NK-92 (cell line): Measurements from ENCODE around the gene UBE2D1.

ENCODE experiments used
- DNase-seq: peaks from one replicate; lab custom pipeline; 2025; ENCODE audit not compliant: unreplicated experiment; lab: John Stamatoyannopoulos, UW

Gene UBE2D1

DNA sequence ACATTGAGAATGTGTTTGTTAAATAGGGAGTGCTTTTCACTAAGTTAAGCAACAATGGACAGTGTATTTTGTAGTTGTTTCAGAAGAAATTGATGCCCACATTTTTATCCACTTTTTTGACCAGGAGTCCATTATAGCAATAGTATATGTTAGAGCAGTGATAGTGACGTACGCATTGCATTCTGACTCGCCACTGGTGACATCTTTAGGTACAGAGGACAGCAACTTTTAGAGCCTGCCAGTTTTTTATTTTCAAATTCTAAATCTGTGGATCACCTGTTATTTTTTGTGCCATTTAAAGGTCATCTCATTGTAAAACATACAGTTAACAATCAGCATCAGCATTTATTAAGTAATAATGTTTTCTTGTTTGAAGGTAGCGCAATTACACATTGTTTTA lies 1.4 kb downstream of the UBE2D1 start:
- no peak for DNase-seq

GRCh38 chr10:58341422-58341821 lies 6.6 kb downstream of the UBE2D1 start:
- DNase-seq, result no peak

DNA sequence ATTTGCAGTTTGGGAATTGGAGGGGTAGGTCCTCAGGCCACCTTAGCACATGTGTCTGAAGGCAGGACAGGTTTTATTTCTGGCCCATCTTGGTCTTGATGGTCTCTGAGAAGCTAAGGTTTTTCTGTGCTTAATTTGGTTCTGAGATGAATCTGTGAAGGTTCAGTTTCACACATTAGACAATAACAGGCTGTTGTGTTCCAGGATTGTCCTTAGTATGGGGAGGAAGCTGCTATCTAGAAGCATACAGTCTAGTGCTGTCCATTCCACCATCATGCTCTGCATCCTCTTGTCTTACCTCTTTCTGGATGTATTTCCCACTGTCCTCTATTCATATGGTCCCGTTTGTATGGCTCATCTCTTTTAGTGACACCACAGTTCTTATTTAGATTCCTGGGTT lies 7.1 kb downstream of the UBE2D1 start:
- DNase-seq, result no peak

DNA sequence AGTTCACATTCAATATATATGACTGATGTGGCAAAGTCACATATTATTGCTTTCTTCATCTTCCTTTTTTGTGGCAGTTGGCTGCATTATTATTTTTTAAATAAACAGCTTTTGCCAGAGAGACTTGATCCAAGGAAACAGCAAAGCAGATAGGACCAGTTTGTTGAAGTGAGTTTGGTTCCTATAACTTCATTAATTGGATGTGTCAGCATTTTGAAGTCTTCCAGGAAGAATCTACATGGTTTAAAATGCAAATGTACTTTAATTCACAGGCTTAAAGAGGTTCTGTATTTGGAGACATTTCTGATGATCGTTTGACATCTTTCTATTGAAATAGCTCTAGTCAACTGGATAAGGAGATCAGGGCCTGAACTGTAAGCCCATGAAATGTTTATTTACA lies 13.2 kb downstream of the UBE2D1 start:
- DNase-seq, result no peak

- DNase-seq, result no peak
These were observed 13.8 kb downstream of the UBE2D1 start for GRCh38 chr10:58348571-58349033.

DNA sequence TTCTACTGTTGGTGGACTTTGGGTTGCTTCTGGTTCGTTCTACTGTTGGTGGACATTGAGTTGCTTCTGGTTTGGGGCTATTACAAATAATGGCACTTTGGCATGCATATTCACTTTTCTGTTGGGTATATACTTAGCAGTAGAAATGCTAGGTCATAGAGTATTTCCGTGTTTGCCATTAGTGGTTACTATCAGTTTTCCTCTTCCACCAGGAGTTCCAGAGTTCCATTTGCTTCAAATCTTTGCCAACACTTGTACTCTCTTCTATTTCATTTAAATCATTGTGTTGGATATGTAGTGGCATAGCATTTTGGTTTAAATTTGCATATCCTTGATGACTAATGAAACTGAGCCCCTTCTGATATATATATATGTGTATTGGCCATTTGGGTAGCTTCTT lies 15.2 kb downstream of the UBE2D1 start:
- no peak for DNase-seq

DNA sequence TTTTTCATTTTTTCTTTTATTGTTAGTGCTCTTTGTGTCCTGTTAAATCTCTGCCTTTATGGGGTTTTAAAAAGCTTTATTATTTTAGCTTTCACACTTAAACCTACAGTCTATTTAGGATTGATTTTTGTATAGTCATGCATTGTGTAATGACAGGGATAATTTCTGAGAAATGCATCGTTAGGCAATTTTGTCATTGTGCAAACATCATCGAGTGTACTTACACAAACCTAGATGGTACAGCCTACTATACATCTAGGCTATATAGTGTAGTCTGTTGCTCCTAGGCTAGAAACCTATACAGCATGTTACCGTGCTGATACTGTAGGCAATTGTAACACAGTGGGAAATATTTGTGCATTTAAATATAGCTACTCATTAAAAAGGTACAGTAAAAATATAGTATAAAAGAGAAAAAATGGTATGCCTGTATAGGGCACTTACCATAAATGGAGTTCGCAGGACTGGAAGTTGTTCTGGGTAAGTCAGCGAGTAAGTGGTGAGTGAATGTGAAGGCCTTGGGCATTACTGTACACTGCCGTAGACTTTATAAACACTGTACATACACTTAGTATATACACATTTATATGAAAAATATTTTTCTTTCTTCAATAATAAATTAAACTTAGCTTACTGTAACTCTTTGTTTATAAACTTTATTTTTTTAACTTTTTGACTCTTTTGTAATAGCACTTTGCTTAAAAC lies 16.0 kb downstream of the UBE2D1 start:
- no peak for DNase-seq

DNA sequence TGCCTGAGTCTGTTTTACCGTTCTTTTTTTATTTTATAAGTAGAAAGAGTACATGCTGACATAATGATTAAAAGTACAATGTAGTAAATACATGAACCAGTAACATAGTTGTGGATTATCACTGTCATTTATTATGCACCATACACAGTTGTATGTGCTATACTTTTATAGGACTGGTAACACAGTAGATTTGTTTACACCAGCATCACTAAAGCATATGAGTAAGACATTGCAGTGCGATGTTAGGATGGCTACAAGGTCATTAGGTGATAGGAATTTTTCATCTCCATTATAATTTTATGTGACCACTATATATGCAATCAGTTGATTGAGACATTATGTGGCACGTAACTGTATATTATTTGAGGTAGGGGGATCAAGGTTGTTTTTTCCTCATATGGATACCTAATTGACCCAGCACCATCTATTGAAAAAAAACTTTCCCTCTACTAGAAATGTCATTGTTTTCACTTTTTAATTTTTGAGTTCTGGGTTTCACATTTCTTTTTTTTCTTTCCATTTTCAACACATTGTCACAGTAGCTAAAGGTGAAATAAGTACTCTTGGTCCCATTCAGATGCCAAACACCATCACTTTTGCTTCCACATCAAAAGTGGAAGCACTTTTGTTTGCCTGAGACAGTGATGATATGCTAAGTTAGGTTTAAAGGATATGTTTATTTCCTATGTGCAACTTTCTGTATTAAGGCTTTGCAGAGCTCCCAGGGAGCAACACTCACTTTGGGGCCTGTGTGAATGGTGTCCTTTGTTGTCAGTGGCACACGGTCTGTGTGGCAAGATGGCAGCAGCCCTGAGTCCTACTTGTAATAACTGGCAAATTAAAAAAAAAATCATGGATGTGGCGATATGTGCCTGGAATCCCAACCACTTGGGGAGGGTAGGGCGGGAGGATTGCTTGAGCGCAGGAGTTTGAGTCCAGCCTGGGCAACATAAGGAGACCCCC lies 17.1 kb downstream of the UBE2D1 start:
- DNase-seq, result no peak

DNA sequence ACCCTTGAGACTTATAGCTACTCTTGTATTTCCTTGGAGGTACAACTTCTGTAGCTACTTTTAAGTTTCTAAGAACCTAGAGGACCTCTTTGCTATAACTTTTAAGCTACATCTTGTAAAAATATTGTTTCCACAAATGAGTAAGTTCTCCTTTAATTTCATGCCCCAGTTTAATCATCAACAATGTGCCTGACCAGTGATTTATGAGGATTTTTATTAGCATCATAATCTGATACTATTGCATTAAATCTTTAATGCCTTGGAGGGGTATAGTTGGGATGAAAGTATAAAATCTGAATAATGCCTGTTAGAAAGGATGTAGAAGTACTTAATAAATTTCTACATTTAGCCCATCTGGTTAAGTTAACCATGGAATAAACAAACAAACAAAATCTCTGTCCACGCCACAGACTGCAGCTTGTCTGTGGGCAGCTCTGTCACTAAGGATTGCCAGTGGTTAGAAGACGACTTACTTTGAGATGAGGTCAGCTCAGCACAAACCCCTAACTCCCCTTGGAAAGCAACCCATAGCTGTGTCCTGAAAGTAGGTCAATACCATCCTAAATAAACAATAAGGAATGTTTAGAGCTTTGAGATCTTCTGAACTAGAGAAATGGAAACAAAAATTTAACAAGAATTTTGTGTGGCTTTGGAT lies 18.3 kb downstream of the UBE2D1 start:
- DNase-seq, result no peak

- no peak for DNase-seq
These were observed 21.9 kb downstream of the UBE2D1 start for GRCh38 chr10:58356756-58357155.

DNA sequence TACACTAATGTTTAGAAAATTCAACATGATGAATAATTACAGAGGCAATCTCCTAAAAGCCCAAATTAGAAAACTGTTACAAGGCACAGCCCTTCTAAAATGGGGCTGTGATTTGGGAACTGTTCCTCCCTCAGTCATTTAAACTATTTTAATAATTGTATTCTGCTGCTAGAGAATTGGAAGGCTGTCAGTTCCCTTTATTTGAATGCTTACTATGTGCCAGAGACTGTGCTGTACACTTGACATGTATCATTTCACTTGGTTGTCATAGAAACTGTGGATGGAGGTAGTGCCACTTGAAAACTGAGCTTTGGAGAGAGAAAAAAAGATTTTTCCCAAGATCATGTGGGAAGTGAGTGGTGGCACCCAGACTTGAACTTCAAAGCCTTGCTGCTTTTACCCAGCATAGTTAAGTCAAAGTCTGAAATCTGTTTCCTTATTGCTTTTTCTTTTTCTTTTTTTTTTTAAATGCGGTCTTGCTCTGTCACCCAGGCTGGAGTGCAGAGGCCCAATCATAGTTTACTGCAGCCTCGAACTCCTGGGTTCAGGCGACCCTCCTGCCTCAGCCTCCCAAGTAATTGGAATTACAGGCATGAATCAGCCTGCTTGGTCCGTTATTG lies 23.6 kb downstream of the UBE2D1 start:
- no peak for DNase-seq

DNA sequence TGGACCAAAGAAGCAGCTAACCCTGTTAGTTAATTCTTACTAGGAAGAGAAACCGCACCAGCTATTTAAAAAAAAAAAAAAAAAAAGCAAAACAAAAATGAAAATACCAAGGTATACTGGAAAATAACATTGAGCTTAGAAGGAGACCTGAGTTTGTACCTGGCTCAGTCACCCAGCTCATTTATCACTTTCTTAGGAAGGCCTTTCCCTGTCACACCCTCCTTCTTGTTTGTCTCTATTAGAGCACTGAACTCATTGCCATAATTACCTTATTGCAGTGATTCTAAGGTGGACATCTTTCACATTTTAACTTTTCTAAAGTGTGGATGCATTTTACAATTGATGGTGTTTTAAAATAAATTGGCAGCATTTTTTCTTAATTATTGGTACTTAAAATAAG lies 24.1 kb downstream of the UBE2D1 start:
- DNase-seq, result no peak

DNA sequence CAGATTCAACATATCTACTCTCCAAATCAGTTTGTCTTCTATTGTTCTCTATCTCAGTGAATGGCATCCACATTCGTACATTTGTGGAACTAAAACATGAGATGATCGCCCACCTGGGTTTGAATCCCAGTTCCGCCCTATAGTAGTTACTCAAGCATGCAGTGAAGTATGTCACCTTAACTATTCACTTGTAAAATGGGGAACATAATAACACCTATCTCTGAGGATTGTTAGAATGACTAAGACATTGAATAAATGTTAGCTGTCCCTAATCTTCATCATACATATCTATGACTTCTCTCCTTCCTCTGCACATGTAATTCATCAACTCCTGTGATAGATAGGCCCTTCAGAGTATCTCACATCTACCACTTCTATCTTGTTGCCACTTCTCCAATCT lies 24.7 kb downstream of the UBE2D1 start:
- no peak for DNase-seq

GRCh38 chr10:58360412-58361004 lies 25.7 kb downstream of the UBE2D1 start:
- DNase-seq, result no peak

DNA sequence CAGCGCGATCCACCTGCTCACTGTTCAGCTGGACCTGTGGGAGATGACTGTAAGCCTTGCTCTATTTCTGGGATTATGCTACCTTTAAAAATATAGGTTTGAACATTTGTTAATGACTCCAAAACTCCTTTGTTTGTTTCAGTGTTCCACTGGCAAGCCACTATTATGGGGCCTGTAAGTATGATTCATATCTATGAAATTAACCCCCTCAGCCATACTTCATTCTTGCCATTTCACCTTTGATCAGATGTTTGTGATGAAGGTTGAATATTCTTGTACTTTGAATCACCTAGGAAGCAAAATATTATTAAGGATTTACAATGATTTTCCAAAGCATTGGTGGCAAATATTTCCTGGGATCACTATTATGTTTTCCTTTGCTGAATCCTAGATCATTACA lies 26.5 kb downstream of the UBE2D1 start:
- no peak for DNase-seq

GRCh38 chr10:58362027-58362789 lies 27.4 kb downstream of the UBE2D1 start:
- no peak for DNase-seq

- no peak for DNase-seq
These were observed 32.3 kb downstream of the UBE2D1 start for GRCh38 chr10:58367069-58367468.

DNA sequence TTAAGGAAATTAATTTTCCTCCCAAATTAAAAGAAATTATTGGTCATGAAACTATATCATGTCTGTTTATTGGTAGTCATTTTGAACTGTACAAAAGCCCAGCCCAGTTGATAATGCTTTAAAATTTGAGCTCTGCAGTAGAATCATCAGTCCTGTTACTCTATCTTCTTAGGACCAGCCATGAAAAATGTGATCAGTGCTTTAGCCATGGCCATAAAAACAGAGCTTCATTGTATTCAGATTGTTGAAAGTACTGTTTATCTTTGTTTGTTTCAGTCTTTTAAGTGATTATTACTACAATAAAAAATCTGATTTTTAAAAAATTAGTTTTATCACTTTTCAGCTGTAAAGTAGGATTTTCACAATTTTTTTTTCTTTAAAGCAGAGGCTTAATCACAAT lies 36.7 kb downstream of the UBE2D1 start:
- DNase-seq, result no peak

- no peak for DNase-seq
These were observed 38.0 kb downstream of the UBE2D1 start for GRCh38 chr10:58372607-58373441.
